ENCODE results near the gene LMAN1. TPM values are rescaled to one million over a fixed set of nuclear protein-coding genes. Genes with fewer than 3 reads are reported as not detected.

Gene LMAN1
- total RNA-seq, 6 experiments from 2014 or later, result 128 to 159 (median 149) TPM

GRCh38 chr18:59279722-59280121 is 79.3 kb downstream of the LMAN1 start:
- TF ChIP-seq CTCF (IDR thresholded peaks at IDR 0.05), result no peak
- no peaks in the 10 kb centered on the region for H3K9me3 Mint-ChIP-seq
- no peaks in the 10 kb centered on the region for H3K36me3 Mint-ChIP-seq (ENCODE audit: low read depth)
- H3K27me3 Mint-ChIP-seq (ENCODE audit: insufficient read depth), result peaks cover 57% of the 10 kb centered on the region
- H3K4me3 Mint-ChIP-seq, result no peak overlapping the region
- H3K4me1 Mint-ChIP-seq (ENCODE audit: low read depth), result no peaks in the 10 kb centered on the region
- no peak for DNase-seq
- H3K27ac Mint-ChIP-seq, result no peak overlapping the region

- Mint-ChIP-seq H3K27me3 (ENCODE audit: insufficient read depth) (peaks cover 57% of the 10 kb centered on the region), H3K4me1 (ENCODE audit: low read depth) (no peaks in the 10 kb centered on the region), H3K36me3 (ENCODE audit: low read depth) (no peaks in the 10 kb centered on the region), H3K9me3 (no peaks in the 10 kb centered on the region), H3K4me3 (no peak overlapping the region), H3K27ac (no peak overlapping the region)
- no peak for DNase-seq
- TF ChIP-seq CTCF (IDR thresholded peaks at IDR 0.05), result no peak
Measured at GRCh38 chr18:59279193-59279592, 79.9 kb downstream of the LMAN1 start.

- Mint-ChIP-seq H3K9me3 (no peaks in the 10 kb centered on the region), H3K4me3 (no peak overlapping the region), H3K27me3 (ENCODE audit: insufficient read depth) (peaks cover 58% of the 10 kb centered on the region)
Measured at GRCh38 chr18:59278793-59279192, 80.3 kb downstream of the LMAN1 start.

More at GRCh38 chr18:59278793-59279192, 80.3 kb downstream of the LMAN1 start:
- Mint-ChIP-seq H3K4me1 (ENCODE audit: low read depth) (no peaks in the 10 kb centered on the region), H3K27ac (no peak overlapping the region), H3K36me3 (ENCODE audit: low read depth) (no peaks in the 10 kb centered on the region)
- DNase-seq, result no peak
- TF ChIP-seq CTCF (IDR thresholded peaks at IDR 0.05), result no peak

Other genes starting within 250 kb of the LMAN1 start
- gene SEC11C, start 219.4 kb downstream of the LMAN1 start, total RNA-seq (2021; fragmentation: NEBNext Ultra II Directional; extraction: Animal tissue kit (Norgen Biotek cat#: 25700)), result 10 to 100 TPM; 39.5 to 59.8 (median 50.8) TPM
- not detected for gene GRP, start 139.1 kb downstream of the LMAN1 start, total RNA-seq (2021; fragmentation: NEBNext Ultra II Directional; extraction: Animal tissue kit (Norgen Biotek cat#: 25700))
- gene RAX, start 85.8 kb downstream of the LMAN1 start, total RNA-seq (2021; fragmentation: NEBNext Ultra II Directional; extraction: Animal tissue kit (Norgen Biotek cat#: 25700)), result not detected
- not detected for gene CPLX4, start 40.6 kb downstream of the LMAN1 start, total RNA-seq (2021; fragmentation: NEBNext Ultra II Directional; extraction: Animal tissue kit (Norgen Biotek cat#: 25700))

Data from HFFc6 (cell line).